Measurements from ENCODE around the gene BTRC. TPM values are rescaled to one million over a fixed set of nuclear protein-coding genes. Genes with fewer than 3 reads are reported as not detected.

The BTRC gene
- total RNA-seq, 1 experiment from 2014 or later, result 5.7 TPM

DNA sequence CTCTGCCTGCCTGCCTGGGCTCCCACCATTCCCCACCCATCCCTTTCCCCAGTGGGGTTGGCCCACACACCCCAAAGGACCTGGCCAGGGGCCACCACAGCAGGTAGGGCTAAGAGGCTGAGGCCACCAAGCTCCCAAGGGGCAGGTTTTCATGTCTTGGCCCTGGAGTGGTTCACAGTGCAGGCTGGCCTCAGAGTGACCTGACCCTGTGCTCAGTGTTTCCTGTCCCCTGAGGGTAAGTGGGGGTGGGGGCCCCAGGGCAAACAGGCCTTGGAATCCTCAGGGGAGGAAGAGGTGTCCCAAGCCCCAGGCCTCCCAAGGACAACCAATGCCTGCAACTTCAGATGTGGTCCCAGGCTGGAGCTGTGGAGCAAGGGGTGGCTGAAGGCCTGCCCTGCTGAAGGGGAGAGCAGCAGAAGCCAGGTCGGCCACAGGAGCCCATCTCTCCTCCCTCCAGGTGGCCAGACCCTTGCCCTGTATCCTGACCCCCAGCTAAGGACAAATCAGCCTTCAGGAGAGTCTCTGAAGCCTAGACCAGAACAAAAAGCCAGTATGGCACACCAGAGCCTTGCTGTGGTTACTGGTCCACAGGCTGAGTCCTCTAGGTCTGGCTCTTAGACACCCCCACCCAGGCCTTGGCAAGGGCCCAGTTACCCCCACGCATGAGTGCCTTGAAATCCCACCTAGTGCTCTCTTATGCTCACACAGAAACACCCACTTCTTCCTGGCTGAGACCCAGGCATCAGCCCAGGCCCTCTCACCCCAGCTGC is 206.5 kb downstream of the BTRC start:
- POLR2A ChIA-PET (ENCODE audit: unreplicated experiment), result no interaction called here
- intact Hi-C loops (cut with micrococcal nuclease), result loop anchor here (10.0 kb wide), 1 partner anchor 256 kb away; no protein-coding TSS in a partner anchor
- H3K9ac ChIP-seq (ENCODE audit: low read length), result no peak overlapping the region

DNA sequence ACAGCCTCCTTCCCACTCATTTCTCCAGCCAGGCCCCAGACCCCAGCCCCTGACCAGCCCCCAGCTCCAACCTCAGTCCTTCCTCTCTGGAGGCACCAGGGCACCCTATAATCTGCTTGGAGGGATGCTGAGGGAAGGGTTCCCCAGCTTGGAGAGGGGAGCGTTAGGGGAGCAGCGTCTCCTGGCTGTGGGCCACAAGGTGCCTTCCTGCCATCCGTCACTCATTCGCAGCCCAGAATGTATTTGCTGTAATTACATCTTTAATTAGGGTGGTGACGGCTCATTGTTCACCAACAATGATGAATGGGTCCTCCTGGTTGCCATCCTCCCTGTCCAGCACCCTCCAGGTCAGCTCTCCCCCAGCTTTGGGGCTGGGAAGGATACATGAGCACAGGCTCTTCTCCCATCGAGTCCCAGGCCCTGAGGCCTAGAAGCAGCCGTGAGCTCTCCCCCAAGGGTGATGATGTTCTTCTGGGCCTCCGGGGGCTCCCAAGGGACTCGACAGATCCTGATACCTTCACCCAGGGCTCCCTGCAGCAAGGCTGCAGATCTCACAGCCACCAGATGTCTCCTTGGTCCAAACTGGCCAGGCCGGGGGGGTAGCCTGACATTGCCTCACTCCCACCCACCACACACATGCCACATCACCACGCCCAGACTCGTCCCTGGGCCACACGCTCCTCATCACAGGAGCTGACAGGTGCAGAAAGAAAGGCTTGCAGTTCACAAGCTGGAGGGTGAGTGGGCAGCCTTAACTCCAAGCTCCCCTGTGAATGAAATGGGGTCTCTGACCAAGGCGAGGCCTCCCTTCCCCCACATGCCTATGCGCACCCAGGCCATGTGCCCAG is 207.3 kb downstream of the BTRC start:
- ChIA-PET CTCF (no interaction called here), POLR2A (ENCODE audit: unreplicated experiment) (no interaction called here)
- intact Hi-C loops (cut with micrococcal nuclease), result loop anchor here (10.0 kb wide), 1 partner anchor 256 kb away; no protein-coding TSS in a partner anchor

More for the DNA sequence above, 206.5 kb downstream of the BTRC start:
- no peak for ATAC-seq
- TF ChIP-seq EZH2phosphoT487 (IDR thresholded peaks at IDR 0.05; ENCODE audit: borderline replicate concordance, low read length), result no peak
- TF ChIP-seq, protein P1, sequence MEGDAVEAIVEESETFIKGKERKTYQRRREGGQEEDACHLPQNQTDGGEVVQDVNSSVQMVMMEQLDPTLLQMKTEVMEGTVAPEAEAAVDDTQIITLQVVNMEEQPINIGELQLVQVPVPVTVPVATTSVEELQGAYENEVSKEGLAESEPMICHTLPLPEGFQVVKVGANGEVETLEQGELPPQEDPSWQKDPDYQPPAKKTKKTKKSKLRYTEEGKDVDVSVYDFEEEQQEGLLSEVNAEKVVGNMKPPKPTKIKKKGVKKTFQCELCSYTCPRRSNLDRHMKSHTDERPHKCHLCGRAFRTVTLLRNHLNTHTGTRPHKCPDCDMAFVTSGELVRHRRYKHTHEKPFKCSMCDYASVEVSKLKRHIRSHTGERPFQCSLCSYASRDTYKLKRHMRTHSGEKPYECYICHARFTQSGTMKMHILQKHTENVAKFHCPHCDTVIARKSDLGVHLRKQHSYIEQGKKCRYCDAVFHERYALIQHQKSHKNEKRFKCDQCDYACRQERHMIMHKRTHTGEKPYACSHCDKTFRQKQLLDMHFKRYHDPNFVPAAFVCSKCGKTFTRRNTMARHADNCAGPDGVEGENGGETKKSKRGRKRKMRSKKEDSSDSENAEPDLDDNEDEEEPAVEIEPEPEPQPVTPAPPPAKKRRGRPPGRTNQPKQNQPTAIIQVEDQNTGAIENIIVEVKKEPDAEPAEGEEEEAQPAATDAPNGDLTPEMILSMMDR (conservative IDR thresholded peaks at IDR 0.05; ENCODE audit: low read depth, low read length), result no peak
- no peak for TF ChIP-seq EZH2 (IDR thresholded peaks at IDR 0.05; ENCODE audit: low read length, unreplicated experiment)
- no peaks in the 10 kb centered on the region for H3K79me2 ChIP-seq (ENCODE audit: low read length)
- CTCF ChIA-PET, result no interaction called here
- H3K4me2 ChIP-seq (ENCODE audit: low read length), result no peak overlapping the region
- no peak overlapping the region for H2AFZ ChIP-seq (ENCODE audit: low read length)
- no peaks in the 10 kb centered on the region for H3K27me3 ChIP-seq (ENCODE audit: low read length)
- H3K4me1 ChIP-seq (ENCODE audit: insufficient read depth, low read length), result no peaks in the 10 kb centered on the region
- DNase-seq, result no peak
- H3K36me3 ChIP-seq (ENCODE audit: low read depth, low read length), result no peaks in the 10 kb centered on the region
- no peak overlapping the region for H3K27ac ChIP-seq (ENCODE audit: low read length)
- no peaks in the 10 kb centered on the region for H3K9me2 ChIP-seq (replicated peaks; ENCODE audit: low read length)
- BruUV-seq (replicated peaks), result no TSS peak
- H3K9me3 ChIP-seq (ENCODE audit: low read length), result no peaks in the 10 kb centered on the region
- H3F3A ChIP-seq (ENCODE audit: low read length, unreplicated experiment), result no peaks in the 10 kb centered on the region
- H4K20me1 ChIP-seq (ENCODE audit: low read length), result no peaks in the 10 kb centered on the region
- H3K4me3 ChIP-seq (ENCODE audit: low read length), result no peak overlapping the region

More for the DNA sequence above, 207.3 kb downstream of the BTRC start:
- H3K4me3 ChIP-seq (ENCODE audit: low read length), result no peak overlapping the region
- no peaks in the 10 kb centered on the region for H3K4me1 ChIP-seq (ENCODE audit: insufficient read depth, low read length)
- H3F3A ChIP-seq (ENCODE audit: low read length, unreplicated experiment), result no peaks in the 10 kb centered on the region
- no peaks in the 10 kb centered on the region for H3K27me3 ChIP-seq (ENCODE audit: low read length)
- TF ChIP-seq, protein P1 (conservative IDR thresholded peaks at IDR 0.05; ENCODE audit: low read depth, low read length), result no peak
- TF ChIP-seq EZH2phosphoT487 (IDR thresholded peaks at IDR 0.05; ENCODE audit: borderline replicate concordance, low read length) (no peak), EZH2 (IDR thresholded peaks at IDR 0.05; ENCODE audit: low read length, unreplicated experiment) (no peak)
- BruUV-seq (replicated peaks), result no TSS peak
- no peak overlapping the region for H3K9ac ChIP-seq (ENCODE audit: low read length)
- H2AFZ ChIP-seq (ENCODE audit: low read length), result no peak overlapping the region
- no peaks in the 10 kb centered on the region for H3K79me2 ChIP-seq (ENCODE audit: low read length)
- DNase-seq (no peak), ATAC-seq (no peak)
- no peaks in the 10 kb centered on the region for H3K9me2 ChIP-seq (replicated peaks; ENCODE audit: low read length)
- H3K36me3 ChIP-seq (ENCODE audit: low read depth, low read length), result no peaks in the 10 kb centered on the region
- H3K27ac ChIP-seq (ENCODE audit: low read length), result no peak overlapping the region
- H3K4me2 ChIP-seq (ENCODE audit: low read length), result no peak overlapping the region
- no peaks in the 10 kb centered on the region for H4K20me1 ChIP-seq (ENCODE audit: low read length)
- no peaks in the 10 kb centered on the region for H3K9me3 ChIP-seq (ENCODE audit: low read length)

Measured in PC-3 (cell line).